ENCODE results near the gene RAB5IF. TPM values are rescaled to one million over a fixed set of nuclear protein-coding genes. Genes with fewer than 3 reads are reported as not detected.

Gene RAB5IF
- total and polyA plus RNA-seq, 2 experiments from 2014 or later = 115 to 171 TPM

DNA sequence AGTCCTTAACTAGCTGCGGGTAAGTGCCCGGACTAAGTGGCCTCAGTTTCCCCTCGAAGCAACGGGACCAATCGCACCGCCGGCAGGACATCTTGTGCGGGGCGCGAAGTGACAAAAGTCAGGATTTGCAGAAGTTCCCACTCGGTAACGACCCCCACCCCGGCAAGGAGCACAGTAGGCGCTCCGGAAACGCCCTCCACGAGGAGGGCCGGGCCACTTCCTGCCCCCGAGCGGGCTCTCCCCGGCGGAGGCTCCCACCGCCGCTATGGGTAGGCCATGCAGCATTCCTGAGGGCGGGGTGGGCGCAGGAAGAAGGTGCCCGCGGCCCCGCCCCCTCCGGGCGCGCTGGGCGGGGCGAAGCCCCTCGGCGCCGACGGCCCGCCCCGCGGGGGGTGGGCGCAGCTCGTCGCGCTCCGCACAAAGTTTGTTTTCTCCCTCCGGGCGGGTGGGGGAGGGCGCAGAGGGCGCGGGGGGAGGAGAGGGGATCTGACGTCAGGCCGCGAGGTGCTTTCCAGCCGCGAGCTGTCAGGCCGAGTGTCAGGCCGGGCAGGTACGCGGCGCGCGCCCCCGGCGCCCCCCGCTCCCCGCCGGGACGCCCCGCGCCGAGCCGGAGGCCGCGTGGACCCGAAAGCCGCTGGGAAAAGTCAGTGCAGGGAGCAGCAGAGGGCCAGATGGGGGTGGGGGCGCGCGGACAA is 32.3 kb upstream of the RAB5IF start, which contains the start of gene TGIF2:
TSS of gene TGIF2 (plus strand) at position 495 of the 695 bp plus-strand sequence. CDS start 5,178 bp downstream, outside the sequence.
- H3K79me2 ChIP-seq (ENCODE audit: insufficient read depth) = 0 out of 2 replicates have a peak, but pooled peaks cover 7% of the 10 kb centered on the region
- H3K27me3 ChIP-seq (replicated peaks; ENCODE audit: insufficient read depth) = no peaks in the 10 kb centered on the region
- peak within 1 kb of the TSS; percentile 80 for H3K4me3 ChIP-seq
- in situ Hi-C loops (cut with MboI) = no loop called here
- H3K27ac ChIP-seq = no peak within 1 kb of the TSS
- 4 to 5% methylated on average over 27 to 65 of the region's 80 CpGs for WGBS, 2 experiments (ENCODE audit: low coverage in 1 of 2, low lambda C conversion rate in 2 of 2, missing lambda C conversion rate in 2 of 2)
- H3K4me1 ChIP-seq (ENCODE audit: insufficient read depth) = no peaks in the 10 kb centered on the region
- H2AFZ ChIP-seq = peak within 1 kb of the TSS; percentile 78
- TF ChIP-seq EZH2phosphoT487 (IDR thresholded peaks at IDR 0.05; ENCODE audit: insufficient read depth, low read depth) (no peak), EZH2 (IDR thresholded peaks at IDR 0.05; ENCODE audit: insufficient read depth, poor library complexity, severe bottlenecking) (no peak)
- H3K9me3 ChIP-seq (ENCODE audit: low read depth) = no peaks in the 10 kb centered on the region
- H4K20me1 ChIP-seq (ENCODE audit: insufficient read depth) = no peaks in the 10 kb centered on the region
- H3K36me3 ChIP-seq (ENCODE audit: low read depth) = no peaks in the 10 kb centered on the region
- no peaks in the 10 kb centered on the region for H3K9me2 ChIP-seq (ENCODE audit: insufficient read depth)
- peak within 1 kb of the TSS; percentile 82 for H3K4me2 ChIP-seq (ENCODE audit: unreplicated experiment)
- peaks cover 21% of the 10 kb centered on the region for H3F3A ChIP-seq (ENCODE audit: insufficient read depth)
- DNase-seq = peak; percentile 77
- peak within 1 kb of the TSS; percentile 69 for H3K9ac ChIP-seq

DNA sequence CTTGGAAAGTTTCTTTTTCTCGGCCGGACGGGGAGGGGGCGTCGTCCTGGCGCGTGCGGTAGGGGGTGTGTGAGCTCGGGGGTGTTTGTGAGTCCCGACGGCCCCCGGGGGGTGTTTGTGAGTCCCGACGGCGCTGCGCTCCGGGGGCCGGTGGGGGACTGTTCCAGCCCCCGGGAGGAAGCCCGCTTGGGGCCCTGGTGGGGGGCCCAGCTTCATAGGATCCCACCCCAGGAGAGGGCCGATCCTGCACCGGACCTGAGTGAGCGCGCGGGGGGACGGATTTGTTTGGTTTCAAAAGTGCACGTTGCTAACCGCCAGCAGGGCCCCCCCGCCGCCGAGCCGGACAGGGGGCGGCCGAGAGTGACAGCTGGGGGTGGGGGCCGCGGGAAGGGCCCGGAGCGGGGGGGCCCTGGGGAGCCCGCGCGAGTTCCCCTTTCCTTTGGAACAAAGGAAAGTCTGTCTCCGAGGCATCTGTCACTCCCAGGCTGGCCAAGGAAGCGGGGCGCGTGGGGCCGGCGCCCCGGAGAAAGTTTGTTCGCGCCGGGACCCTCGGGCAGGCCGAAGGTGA is 31.7 kb upstream of the RAB5IF start:
- Histone ChIP-seq H3K4me1 (ENCODE audit: insufficient read depth) (no peaks in the 10 kb centered on the region), H3K79me2 (ENCODE audit: insufficient read depth) (0 out of 2 replicates have a peak, but pooled peaks cover 7% of the 10 kb centered on the region), H3K9me2 (ENCODE audit: insufficient read depth) (no peaks in the 10 kb centered on the region), H4K20me1 (ENCODE audit: insufficient read depth) (no peaks in the 10 kb centered on the region), H2AFZ (peak overlapping the region; percentile 78), H3K9ac (peak overlapping the region; percentile 69), H3K9me3 (ENCODE audit: low read depth) (no peaks in the 10 kb centered on the region), H3K27me3 (replicated peaks; ENCODE audit: insufficient read depth) (no peaks in the 10 kb centered on the region), H3K4me3 (peak overlapping the region; percentile 80), H3K4me2 (ENCODE audit: unreplicated experiment) (peak overlapping the region; percentile 82), H3K36me3 (ENCODE audit: low read depth) (no peaks in the 10 kb centered on the region), H3F3A (ENCODE audit: insufficient read depth) (peaks cover 21% of the 10 kb centered on the region), H3K27ac (no peak overlapping the region)
- WGBS, 2 experiments (ENCODE audit: low coverage in 1 of 2, low lambda C conversion rate in 2 of 2, missing lambda C conversion rate in 2 of 2) = 1 to 3% methylated on average over 37 to 40 of the region's 53 CpGs
- in situ Hi-C loops (cut with MboI) = no loop called here
- TF ChIP-seq EZH2phosphoT487 (IDR thresholded peaks at IDR 0.05; ENCODE audit: insufficient read depth, low read depth) = no peak
- TF ChIP-seq EZH2 (IDR thresholded peaks at IDR 0.05; ENCODE audit: insufficient read depth, poor library complexity, severe bottlenecking) = no peak
- peak; percentile 33 for DNase-seq

DNA sequence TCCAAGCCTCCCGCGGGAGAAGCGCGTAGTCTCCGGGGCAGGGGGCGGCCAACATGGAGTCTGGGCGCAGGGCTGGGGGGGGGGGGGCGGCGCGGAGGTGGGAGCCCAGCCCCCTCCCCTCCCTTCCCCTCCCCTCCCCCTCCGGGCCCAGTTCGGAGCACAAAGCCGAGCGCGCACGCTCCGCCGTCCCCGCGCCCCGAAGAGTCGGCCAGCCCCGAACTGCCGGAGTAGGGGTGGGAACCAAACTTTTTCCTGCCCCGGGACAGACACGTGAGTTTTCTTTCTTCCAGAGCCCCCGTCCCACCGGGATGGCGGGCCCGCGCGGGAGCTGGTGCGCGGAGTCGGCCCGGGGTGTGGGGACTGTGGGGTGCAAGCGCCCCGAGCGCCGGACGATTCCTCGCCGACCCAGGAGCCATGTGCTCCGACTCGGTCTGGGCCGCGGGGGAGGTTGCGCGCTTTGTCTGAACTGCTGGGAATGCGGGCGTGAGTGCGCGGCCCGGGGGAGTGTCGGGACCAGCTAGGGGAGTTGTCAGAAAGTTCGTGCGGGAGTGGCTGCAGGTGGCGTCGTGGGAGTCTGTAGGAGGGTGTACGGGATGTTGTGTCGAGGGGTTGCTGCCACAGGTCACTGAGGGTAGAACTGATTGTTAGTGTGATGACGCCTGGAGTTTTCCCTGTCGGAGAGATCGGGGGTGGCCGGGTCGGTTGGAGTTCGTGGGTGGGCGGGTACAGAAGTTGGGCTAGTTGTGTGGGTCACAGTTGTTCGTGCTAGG is 31.0 kb upstream of the RAB5IF start:
- H3K27me3 ChIP-seq (replicated peaks; ENCODE audit: insufficient read depth) = no peaks in the 10 kb centered on the region
- no peaks in the 10 kb centered on the region for H3K4me1 ChIP-seq (ENCODE audit: insufficient read depth)
- in situ Hi-C loops (cut with MboI) = no loop called here
- WGBS, 2 experiments (ENCODE audit: low coverage in 1 of 2, low lambda C conversion rate in 2 of 2, missing lambda C conversion rate in 2 of 2) = 2 to 5% methylated on average over 49 to 51 of the region's 69 CpGs
- peaks cover 18% of the 10 kb centered on the region for H3F3A ChIP-seq (ENCODE audit: insufficient read depth)
- no peak overlapping the region for H3K27ac ChIP-seq
- peak overlapping the region; percentile 69 for H3K9ac ChIP-seq
- no peaks in the 10 kb centered on the region for H4K20me1 ChIP-seq (ENCODE audit: insufficient read depth)
- peak overlapping the region; percentile 78 for H2AFZ ChIP-seq
- peak overlapping the region; percentile 80 for H3K4me3 ChIP-seq
- no peaks in the 10 kb centered on the region for H3K36me3 ChIP-seq (ENCODE audit: low read depth)
- TF ChIP-seq EZH2 (IDR thresholded peaks at IDR 0.05; ENCODE audit: insufficient read depth, poor library complexity, severe bottlenecking) (no peak), EZH2phosphoT487 (IDR thresholded peaks at IDR 0.05; ENCODE audit: insufficient read depth, low read depth) (no peak)
- H3K4me2 ChIP-seq (ENCODE audit: unreplicated experiment) = peak overlapping the region; percentile 82
- DNase-seq = peak; percentile 69
- no peaks in the 10 kb centered on the region for H3K9me2 ChIP-seq (ENCODE audit: insufficient read depth)
- H3K9me3 ChIP-seq (ENCODE audit: low read depth) = no peaks in the 10 kb centered on the region
- 0 out of 2 replicates have a peak, but pooled peaks cover 7% of the 10 kb centered on the region for H3K79me2 ChIP-seq (ENCODE audit: insufficient read depth)

DNA sequence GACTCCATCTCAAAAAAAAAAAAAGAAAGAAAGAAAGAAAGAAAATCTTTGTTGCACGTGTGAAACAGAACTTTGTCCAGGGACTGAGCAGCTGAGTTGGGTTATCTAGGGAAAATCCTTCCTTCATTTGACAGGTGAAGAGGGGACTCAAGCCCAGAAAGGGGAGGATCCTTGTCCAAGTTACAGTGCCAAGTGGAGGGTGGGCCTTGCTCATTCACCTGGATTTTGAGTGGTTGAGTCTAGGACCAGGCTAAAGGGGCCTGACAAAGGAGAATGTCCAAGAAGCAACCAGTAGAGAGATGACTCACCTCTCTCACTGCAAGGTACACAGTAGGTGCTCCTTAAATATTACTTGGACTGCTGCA is 29.5 kb upstream of the RAB5IF start:
- no peak overlapping the region for H3K27ac ChIP-seq
- 100% methylated on average over 1 of the region's 1 CpG for WGBS, 2 experiments (ENCODE audit: low coverage in 1 of 2, low lambda C conversion rate in 2 of 2, missing lambda C conversion rate in 2 of 2)
- DNase-seq = no peak
- no peaks in the 10 kb centered on the region for H3K9me2 ChIP-seq (ENCODE audit: insufficient read depth)
- 0 out of 2 replicates have a peak, but pooled peaks cover 7% of the 10 kb centered on the region for H3K79me2 ChIP-seq (ENCODE audit: insufficient read depth)
- in situ Hi-C loops (cut with MboI) = no loop called here
- H3K4me2 ChIP-seq (ENCODE audit: unreplicated experiment) = no peak overlapping the region
- H3F3A ChIP-seq (ENCODE audit: insufficient read depth) = peaks cover 7% of the 10 kb centered on the region; the same call in 1 of the 2 replicates
- no peaks in the 10 kb centered on the region for H3K4me1 ChIP-seq (ENCODE audit: insufficient read depth)
- no peak overlapping the region for H3K9ac ChIP-seq
- TF ChIP-seq EZH2 (IDR thresholded peaks at IDR 0.05; ENCODE audit: insufficient read depth, poor library complexity, severe bottlenecking) = no peak
- no peak for TF ChIP-seq EZH2phosphoT487 (IDR thresholded peaks at IDR 0.05; ENCODE audit: insufficient read depth, low read depth)
- no peak overlapping the region for H2AFZ ChIP-seq
- no peak overlapping the region for H3K4me3 ChIP-seq
- no peaks in the 10 kb centered on the region for H3K27me3 ChIP-seq (replicated peaks; ENCODE audit: insufficient read depth)
- no peaks in the 10 kb centered on the region for H3K36me3 ChIP-seq (ENCODE audit: low read depth)
- no peaks in the 10 kb centered on the region for H4K20me1 ChIP-seq (ENCODE audit: insufficient read depth)
- H3K9me3 ChIP-seq (ENCODE audit: low read depth) = no peaks in the 10 kb centered on the region
